ENCODE results near the gene TMED10.

GRCh38 chr14:75167325-75167724 is 9.1 kb downstream of the TMED10 start:
- TF ChIP-seq, protein P1, sequence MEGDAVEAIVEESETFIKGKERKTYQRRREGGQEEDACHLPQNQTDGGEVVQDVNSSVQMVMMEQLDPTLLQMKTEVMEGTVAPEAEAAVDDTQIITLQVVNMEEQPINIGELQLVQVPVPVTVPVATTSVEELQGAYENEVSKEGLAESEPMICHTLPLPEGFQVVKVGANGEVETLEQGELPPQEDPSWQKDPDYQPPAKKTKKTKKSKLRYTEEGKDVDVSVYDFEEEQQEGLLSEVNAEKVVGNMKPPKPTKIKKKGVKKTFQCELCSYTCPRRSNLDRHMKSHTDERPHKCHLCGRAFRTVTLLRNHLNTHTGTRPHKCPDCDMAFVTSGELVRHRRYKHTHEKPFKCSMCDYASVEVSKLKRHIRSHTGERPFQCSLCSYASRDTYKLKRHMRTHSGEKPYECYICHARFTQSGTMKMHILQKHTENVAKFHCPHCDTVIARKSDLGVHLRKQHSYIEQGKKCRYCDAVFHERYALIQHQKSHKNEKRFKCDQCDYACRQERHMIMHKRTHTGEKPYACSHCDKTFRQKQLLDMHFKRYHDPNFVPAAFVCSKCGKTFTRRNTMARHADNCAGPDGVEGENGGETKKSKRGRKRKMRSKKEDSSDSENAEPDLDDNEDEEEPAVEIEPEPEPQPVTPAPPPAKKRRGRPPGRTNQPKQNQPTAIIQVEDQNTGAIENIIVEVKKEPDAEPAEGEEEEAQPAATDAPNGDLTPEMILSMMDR (IDR thresholded peaks at IDR 0.05) = no peak
- TF ChIP-seq EZH2 (IDR thresholded peaks at IDR 0.05) (no peak), EZH2phosphoT487 (IDR thresholded peaks at IDR 0.05) (no peak)

Measured in neural progenitor cell (in vitro differentiated cells).